H1 (cell line): Measurements from ENCODE around the gene LHX2. TPM values are rescaled to one million over a fixed set of nuclear protein-coding genes. Genes with fewer than 3 reads are reported as not detected.

ENCODE experiments used
- CTCF ChIA-PET: fragments of 300-600 bp; sonication (Branson Sonifier 250); formaldehyde crosslinking; loops from one replicate; lab custom pipeline; 2021; ENCODE audit not compliant: partially characterized antibody; lab: Charles Lee
- POLR2A ChIA-PET: fragments of 300-600 bp; sonication (Branson Sonifier 250); formaldehyde crosslinking; loops from one replicate; lab custom pipeline; 2021; ENCODE audit warnings: inconsistent platforms; ENCODE audit not compliant: partially characterized antibody; lab: Charles Lee
- DNase-seq, 2 experiments: peaks; one replicate each; pipeline versions ENCODE4 v3.0.0 to v3.0.0-alpha.2; 2010 to 2022; ENCODE audit warnings: low spot score in 2 of 2, low read depth in 1 of 2, mixed read lengths in 1 of 2
- FAIRE-seq: peaks from 2 replicates; lab custom pipeline; 2011; peaks lifted over from hg19 to GRCh38; lab: Jason Lieb, UNC
- H2AFZ ChIP-seq: 2 replicates; pipeline ENCODE4 v1.8.1; 2012; ENCODE audit warnings: low read length, inconsistent platforms
- H2AK5ac ChIP-seq: 2 replicates; pipeline ENCODE4 v1.6.1; 2013; ENCODE audit warnings: low read depth, low read length
- H2BK120ac ChIP-seq: replicated peaks from 2 replicates; pipeline ENCODE3; 2013; ENCODE audit warnings: low read depth, low read length, inconsistent platforms
- H2BK12ac ChIP-seq: 2 replicates; pipeline ENCODE4 v1.6.1; 2013; ENCODE audit warnings: low read depth, low read length
- H2BK15ac ChIP-seq: 2 replicates; pipeline ENCODE4 v1.6.1; 2013; ENCODE audit warnings: low read length
- H2BK20ac ChIP-seq: 2 replicates; pipeline ENCODE4 v1.6.1; 2013; ENCODE audit warnings: low read length
- H2BK5ac ChIP-seq: 2 replicates; pipeline ENCODE4 v1.6.1; 2013; ENCODE audit warnings: low read depth, low read length
- H3K14ac ChIP-seq: 2 replicates; pipeline ENCODE4 v1.6.1; 2013; ENCODE audit warnings: inconsistent platforms; ENCODE audit not compliant: insufficient read length
- H3K18ac ChIP-seq: 2 replicates; pipeline ENCODE4 v1.6.1; 2013; ENCODE audit warnings: low read length; ENCODE audit errors: extremely low read depth
- H3K23ac ChIP-seq: 2 replicates; pipeline ENCODE4 v1.6.1; 2013; ENCODE audit warnings: inconsistent platforms; ENCODE audit not compliant: insufficient read length
- H3K23me2 ChIP-seq: 2 replicates; pipeline ENCODE4 v1.6.1; 2013; ENCODE audit warnings: low read depth, low read length
- H3K27ac ChIP-seq: 2 replicates; pipeline ENCODE4 v1.6.1; 2011; ENCODE audit warnings: low read depth, low read length, inconsistent platforms
- H3K27me3 ChIP-seq, 4 experiments: replicated peaks in 1 of 4; 1 replicate in 1 of 4; 2 replicates in 3 of 4; pipeline versions ENCODE4 v1.6.1 to v1.8.1; 2011 to 2013; ENCODE audit warnings: low read length in 3 of 4, mild to moderate bottlenecking in 3 of 4, inconsistent platforms in 2 of 4, mixed read lengths in 2 of 4, moderate library complexity in 1 of 4; ENCODE audit not compliant: control insufficient read depth in 3 of 4, insufficient read depth in 3 of 4; ENCODE audit errors: extremely low read depth in 1 of 4
- H3K36me3 ChIP-seq, 4 experiments: 2 replicates each; pipeline versions ENCODE4 v1.6.1 to v1.8.1; 2011 to 2013; ENCODE audit warnings: mild to moderate bottlenecking in 4 of 4, low read length in 3 of 4, moderate library complexity in 2 of 4, control low read depth in 1 of 4, inconsistent platforms in 1 of 4; ENCODE audit not compliant: insufficient read depth in 4 of 4, control insufficient read depth in 2 of 4
- H3K4ac ChIP-seq: replicated peaks from 2 replicates; pipeline ENCODE3; 2013; ENCODE audit warnings: low read length, low read depth, mixed read lengths, inconsistent platforms; ENCODE audit not compliant: insufficient read length
- H3K4me1 ChIP-seq, 4 experiments: replicated peaks in 1 of 4; 1 replicate in 1 of 4; 2 replicates in 3 of 4; pipeline versions ENCODE4 v1.6.1 to v1.8.1; 2011 to 2013; ENCODE audit warnings: low read length in 3 of 4, inconsistent platforms in 2 of 4, mixed read lengths in 1 of 4; ENCODE audit not compliant: insufficient read depth in 4 of 4, control insufficient read depth in 3 of 4
- H3K4me2 ChIP-seq, 2 experiments: 2 replicates each; pipeline versions ENCODE4 v1.6.1 to v1.8.1; 2011 to 2013; ENCODE audit warnings: low read depth in 2 of 2, low read length in 2 of 2, control low read depth in 1 of 2, inconsistent platforms in 1 of 2, mild to moderate bottlenecking in 1 of 2; ENCODE audit not compliant: insufficient read depth in 1 of 2
- H3K4me3 ChIP-seq, 4 experiments: fragments of 200-600, 300-600 bp in 1 of 4; sonication (generic), shearing (Covaris generic), sonication (Bioruptor Twin) in 1 of 4; 2 replicates each; pipeline versions ENCODE4 v1.5.1 to v1.8.1; 2011 to 2016; ENCODE audit warnings: low read length in 4 of 4, low read depth in 3 of 4, control low read depth in 2 of 4, inconsistent platforms in 2 of 4, mild to moderate bottlenecking in 2 of 4, mixed read lengths in 1 of 4, moderate library complexity in 1 of 4; ENCODE audit not compliant: insufficient read depth in 2 of 4; ENCODE audit errors: extremely low read depth in 1 of 4
- H3K56ac ChIP-seq: replicated peaks from 2 replicates; pipeline ENCODE3; 2013; ENCODE audit warnings: low read depth, mild to moderate bottlenecking, mixed read lengths, low read length, inconsistent platforms; ENCODE audit not compliant: insufficient read length
- H3K79me1 ChIP-seq: 2 replicates; pipeline ENCODE4 v1.6.1; 2013; ENCODE audit warnings: low read depth, low read length, control low read depth
- H3K79me2 ChIP-seq, 2 experiments: 2 replicates each; pipeline versions ENCODE4 v1.6.1 to v1.8.1; 2012 to 2013; ENCODE audit warnings: low read length in 2 of 2, mild to moderate bottlenecking in 2 of 2, inconsistent platforms in 1 of 2; ENCODE audit not compliant: insufficient read depth in 2 of 2, control insufficient read depth in 1 of 2
- H3K9ac ChIP-seq, 4 experiments: replicated peaks in 1 of 4; 1 replicate in 1 of 4; 2 replicates in 3 of 4; pipeline versions ENCODE4 v1.6.1 to v1.8.1; 2011 to 2013; ENCODE audit warnings: low read depth in 3 of 4, low read length in 3 of 4, control low read depth in 2 of 4, mild to moderate bottlenecking in 2 of 4, moderate library complexity in 2 of 4, inconsistent platforms in 1 of 4; ENCODE audit errors: extremely low read depth in 1 of 4
- H3K9me3 ChIP-seq, 2 experiments: 2 replicates each; pipeline versions ENCODE4 v1.6.1 to v1.8.1; 2012 to 2013; ENCODE audit warnings: mild to moderate bottlenecking in 2 of 2, moderate library complexity in 2 of 2, control low read depth in 1 of 2, inconsistent platforms in 1 of 2, low read depth in 1 of 2, low read length in 1 of 2, mixed read lengths in 1 of 2; ENCODE audit not compliant: insufficient read depth in 2 of 2
- H4K20me1 ChIP-seq, 2 experiments: replicated peaks in 1 of 2; 2 replicates each; pipeline versions ENCODE3 to v1.8.1; 2011 to 2013; ENCODE audit warnings: inconsistent platforms in 2 of 2, low read length in 2 of 2, mild to moderate bottlenecking in 1 of 2; ENCODE audit not compliant: insufficient read depth in 2 of 2, control insufficient read depth in 1 of 2
- H4K5ac ChIP-seq: 2 replicates; pipeline ENCODE4 v1.6.1; 2013; ENCODE audit warnings: low read length, low read depth, mixed read lengths, inconsistent platforms; ENCODE audit not compliant: insufficient read length
- H4K8ac ChIP-seq: 2 replicates; pipeline ENCODE4 v1.8.0; 2013; ENCODE audit warnings: mild to moderate bottlenecking, moderate library complexity, low read length, inconsistent platforms; ENCODE audit not compliant: insufficient read depth; ENCODE audit errors: extremely low read depth
- H4K91ac ChIP-seq: replicated peaks from 2 replicates; pipeline ENCODE3; 2013; ENCODE audit warnings: low read length, mixed read lengths, inconsistent platforms; ENCODE audit not compliant: insufficient read length
- EP300 ChIP-seq, 2 experiments: IDR thresholded peaks; 1 replicate in 1 of 2; 2 replicates in 1 of 2; pipeline ENCODE4 v1.6.1; 2011 to 2012; ENCODE audit warnings: low read depth in 2 of 2, low read length in 2 of 2, mild to moderate bottlenecking in 2 of 2, borderline replicate concordance in 1 of 2, inconsistent platforms in 1 of 2, moderate library complexity in 1 of 2
- JUND ChIP-seq: IDR thresholded peaks from 2 replicates; pipeline ENCODE4 v1.6.1; 2011; ENCODE audit warnings: mild to moderate bottlenecking, improper control_type of control experiment, low read length
- PHF8 ChIP-seq: fragments of 200-600 bp; sonication (generic); conservative IDR thresholded peaks from 2 replicates; pipeline ENCODE4 v1.7.1; 2012; ENCODE audit warnings: low read depth, mild to moderate bottlenecking, inconsistent platforms, low read length, moderate library complexity
- RNF2 ChIP-seq: fragments of 200-900, 300-1000 bp; sonication (generic); IDR thresholded peaks from 2 replicates; pipeline ENCODE4 v1.7.1; 2016; ENCODE audit warnings: borderline replicate concordance, low read depth, mild to moderate bottlenecking, antibody characterized with exemption, low read length; ENCODE audit not compliant: poor library complexity, severe bottlenecking; ENCODE audit errors: missing control alignments
- SAP30 ChIP-seq: fragments of 300-600 bp; sonication (generic); IDR thresholded peaks from 2 replicates; pipeline ENCODE4 v1.7.1; 2012; ENCODE audit warnings: low read length, moderate library complexity, mild to moderate bottlenecking, inconsistent platforms; ENCODE audit not compliant: insufficient read depth, insufficient replicate concordance
- SP1 ChIP-seq: IDR thresholded peaks from 2 replicates; pipeline ENCODE4 v1.6.1; 2011; ENCODE audit warnings: low read depth, low read length
- ZNF274 ChIP-seq: IDR thresholded peaks from 2 replicates; pipeline ENCODE4 v1.7.0; 2012; ENCODE audit warnings: low read length, borderline replicate concordance; ENCODE audit errors: extremely low read depth
- WGBS, 2 experiments: shearing (Covaris generic) in 1 of 2; methylation state at CpG; one replicate each; pipeline versions ENCODE4 v1.1.6 to v1.1.7; 2013 to 2015; ENCODE audit warnings: low lambda C conversion rate in 2 of 2, mixed read lengths in 2 of 2, inconsistent platforms in 1 of 2, low coverage in 1 of 2, missing lambda C conversion rate in 1 of 2; ENCODE audit not compliant: insufficient replicate concordance in 2 of 2, insufficient coverage in 1 of 2, insufficient read length in 1 of 2; ENCODE audit errors: extremely low coverage in 1 of 2, missing lambda C conversion rate in 1 of 2; 5-methylcytosine and 5-hydroxymethylcytosine counted together
- polyA plus RNA-seq, 7 experiments: library from polyadenylated mRNA; depleted of rRNA in 3 of 7; stranded (reverse) in 5 of 7; unstranded in 2 of 7; fragments of >200 nt in 5 of 7; fragments of 200-250 nt in 2 of 7; gene quantifications; 1 replicate in 5 of 7; 2 replicates in 1 of 7; 4 replicates in 1 of 7; pipeline versions ENCODE4 v1.2.1 to v1.2.3, GENCODE V29; 2011 to 2013; ENCODE audit warnings: missing spikeins in 2 of 7, mixed read lengths in 2 of 7
- total RNA-seq: library from RNA; stranded (reverse); fragmentation: NEBNext Ultra II Directional; extraction: Animal tissue kit (Norgen Biotek cat#: 25700); gene quantifications from 2 replicates; pipeline ENCODE4 v1.2.1, GENCODE V29; 2021
- TF ChIP-seq, protein P1 (sequence below): IDR thresholded peaks from 2 replicates; pipeline ENCODE4 v1.6.1; 2012; ENCODE audit warnings: inconsistent platforms
- TF ChIP-seq, protein P2 (sequence below): IDR thresholded peaks from 2 replicates; pipeline ENCODE4 v1.6.1; 2012; ENCODE audit warnings: low read length, inconsistent platforms

Gene LHX2
- total and polyA plus RNA-seq, 2 of the 8 experiments (the other 6 are each of a cell fraction or from before 2014, with no cell fraction given), result 0.11 to 0.86 TPM

DNA sequence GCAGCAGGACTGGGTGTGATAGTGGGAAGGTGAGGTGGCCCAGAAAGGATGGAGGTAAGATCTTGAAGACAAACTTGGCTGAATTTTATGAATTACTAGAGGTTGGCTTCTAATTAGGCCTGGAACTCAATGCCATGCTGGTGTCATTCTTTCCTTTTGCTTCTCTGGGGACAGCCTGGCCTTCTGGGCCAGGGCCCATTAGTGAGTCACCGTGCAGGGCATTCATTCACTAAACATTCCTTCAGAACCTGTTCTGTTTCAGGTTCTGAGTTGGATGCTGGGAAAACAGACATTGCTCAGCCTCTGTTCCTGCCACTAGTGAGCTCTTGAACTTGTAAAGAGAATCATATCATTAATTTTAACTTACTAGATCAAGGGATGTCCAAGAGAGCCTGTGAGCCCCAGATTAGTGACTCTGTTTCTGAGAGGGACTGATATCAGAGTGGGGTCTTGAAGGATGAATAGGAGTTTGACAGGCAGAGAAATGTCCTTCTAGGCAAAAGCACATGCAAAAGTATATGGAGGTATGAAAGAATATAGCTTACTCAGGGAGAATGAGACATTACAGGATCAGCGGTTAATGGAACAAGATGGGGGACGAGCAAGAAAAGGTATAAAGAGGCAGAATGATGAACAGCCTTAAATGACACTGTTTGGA, 66.5 kb downstream of the LHX2 start:
- Histone ChIP-seq H3K56ac (no peak overlapping the region), H4K5ac (no peak overlapping the region), H2AK5ac (no peak overlapping the region), H3K9ac (no peak overlapping the region), H3K4ac (no peak overlapping the region), H3K14ac (no peak overlapping the region), H4K8ac (no peak overlapping the region), H3K27me3 (no peaks in the 10 kb centered on the region), H2BK20ac (no peak overlapping the region), H3K36me3 (no peaks in the 10 kb centered on the region), H2BK5ac (no peak overlapping the region), H3K9me3 (0 out of 4 replicates have a peak, but pooled peaks cover 0 to 3% of the 10 kb centered on the region in 2 experiments), H3K4me3 (no peak overlapping the region), H3K23ac (no peak overlapping the region), H3K4me1 (no peaks in the 10 kb centered on the region), H3K27ac (no peak overlapping the region), H3K18ac (no peak overlapping the region), H2BK12ac (no peak overlapping the region), H3K79me1 (no peaks in the 10 kb centered on the region), H3K4me2 (no peak overlapping the region), H4K91ac (no peak overlapping the region), H3K23me2 (no peaks in the 10 kb centered on the region; the same call in 1 of the 2 replicates), H3K79me2 (no peaks in the 10 kb centered on the region), H2BK15ac (no peak overlapping the region; the same call in 1 of the 2 replicates), H2AFZ (no peak overlapping the region), H4K20me1 (no peaks in the 10 kb centered on the region), H2BK120ac (no peak overlapping the region)
- POLR2A ChIA-PET, result no interaction called here
- FAIRE-seq (no peak), DNase-seq (no peak)
- WGBS, 2 experiments, result 89% methylated on average over 3 of the region's 3 CpGs; no CpG with 5 or more reads in 1 of the 2 experiments
- CTCF ChIA-PET, result no interaction called here
- TF ChIP-seq RNF2, result no peak
- TF ChIP-seq ZNF274, result no peak
- no peak for TF ChIP-seq JUND
- TF ChIP-seq PHF8, result no peak
- TF ChIP-seq SAP30, result no peak
- no peak for TF ChIP-seq EP300 (IDR thresholded peaks at IDR 0.05; ENCODE audit: borderline replicate concordance in 1 of 2, low read depth in 2 of 2, low read length in 2 of 2)
- no peak for TF ChIP-seq SP1
- TF ChIP-seq, protein P1, sequence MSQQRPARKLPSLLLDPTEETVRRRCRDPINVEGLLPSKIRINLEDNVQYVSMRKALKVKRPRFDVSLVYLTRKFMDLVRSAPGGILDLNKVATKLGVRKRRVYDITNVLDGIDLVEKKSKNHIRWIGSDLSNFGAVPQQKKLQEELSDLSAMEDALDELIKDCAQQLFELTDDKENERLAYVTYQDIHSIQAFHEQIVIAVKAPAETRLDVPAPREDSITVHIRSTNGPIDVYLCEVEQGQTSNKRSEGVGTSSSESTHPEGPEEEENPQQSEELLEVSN, result no peak
- TF ChIP-seq, protein P2, sequence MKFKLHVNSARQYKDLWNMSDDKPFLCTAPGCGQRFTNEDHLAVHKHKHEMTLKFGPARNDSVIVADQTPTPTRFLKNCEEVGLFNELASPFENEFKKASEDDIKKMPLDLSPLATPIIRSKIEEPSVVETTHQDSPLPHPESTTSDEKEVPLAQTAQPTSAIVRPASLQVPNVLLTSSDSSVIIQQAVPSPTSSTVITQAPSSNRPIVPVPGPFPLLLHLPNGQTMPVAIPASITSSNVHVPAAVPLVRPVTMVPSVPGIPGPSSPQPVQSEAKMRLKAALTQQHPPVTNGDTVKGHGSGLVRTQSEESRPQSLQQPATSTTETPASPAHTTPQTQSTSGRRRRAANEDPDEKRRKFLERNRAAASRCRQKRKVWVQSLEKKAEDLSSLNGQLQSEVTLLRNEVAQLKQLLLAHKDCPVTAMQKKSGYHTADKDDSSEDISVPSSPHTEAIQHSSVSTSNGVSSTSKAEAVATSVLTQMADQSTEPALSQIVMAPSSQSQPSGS, result no peak
